Measurements from ENCODE around the gene SAMD1. TPM values are rescaled to one million over a fixed set of nuclear protein-coding genes. Genes with fewer than 3 reads are reported as not detected.

SAMD1 gene
- total and polyA plus RNA-seq, 2 of the 8 experiments (the other 6 are each of a cell fraction or from before 2014, with no cell fraction given), result 40.0 to 100 TPM

DNA sequence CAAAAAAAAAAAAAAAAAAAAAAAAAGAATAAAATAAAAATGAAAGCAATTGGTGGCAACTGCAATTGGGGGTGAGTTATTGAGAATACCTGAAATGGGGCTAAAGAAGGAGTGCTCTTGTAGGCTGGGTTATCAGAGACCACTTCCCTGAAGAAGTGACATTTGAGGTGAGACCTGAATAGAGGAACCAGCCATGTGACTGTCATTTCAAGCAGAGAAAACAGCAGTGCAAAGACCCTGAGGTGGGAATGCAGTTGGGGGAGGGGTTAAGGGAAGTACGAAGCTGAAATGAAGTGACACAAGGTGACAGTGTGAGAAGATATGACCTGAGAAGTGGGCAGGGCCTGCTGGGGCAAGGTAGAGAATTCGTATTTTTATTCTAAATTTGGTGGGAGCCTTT lies 24.4 kb downstream of the SAMD1 start:
- H3K18ac ChIP-seq (ENCODE audit: extremely low read depth, low read length), result no peak overlapping the region
- H3K4ac ChIP-seq (replicated peaks; ENCODE audit: insufficient read length, low read depth, low read length), result no peak overlapping the region
- no peak overlapping the region for H2BK12ac ChIP-seq (ENCODE audit: low read depth, low read length)
- ChIA-PET POLR2A (ENCODE audit: partially characterized antibody) (no interaction called here), CTCF (ENCODE audit: partially characterized antibody) (interaction anchor here (1.3 kb wide), 1 partner anchor 20 kb away, joined by 3 read pairs; no protein-coding TSS in a partner anchor)
- H2BK20ac ChIP-seq (ENCODE audit: low read length), result no peak overlapping the region
- no peak overlapping the region for H3K23ac ChIP-seq (ENCODE audit: insufficient read length)
- no peak overlapping the region for H3K27ac ChIP-seq (ENCODE audit: low read depth, low read length)
- H3K79me2 ChIP-seq (ENCODE audit: control insufficient read depth in 1 of 2, insufficient read depth in 2 of 2, low read length in 2 of 2), result no peaks in the 10 kb centered on the region
- no peak for FAIRE-seq
- H3K9ac ChIP-seq (replicated peaks in 1 of 4; ENCODE audit: extremely low read depth in 1 of 4, low read depth in 3 of 4, low read length in 3 of 4), result no peak overlapping the region
- H2BK120ac ChIP-seq (replicated peaks; ENCODE audit: low read depth, low read length), result no peak overlapping the region
- H4K8ac ChIP-seq (ENCODE audit: extremely low read depth, insufficient read depth, low read length), result no peak overlapping the region
- no peak overlapping the region for H4K5ac ChIP-seq (ENCODE audit: insufficient read length, low read depth, low read length)
- no peak overlapping the region for H3K14ac ChIP-seq (ENCODE audit: insufficient read length)
- no peak overlapping the region for H3K56ac ChIP-seq (replicated peaks; ENCODE audit: insufficient read length, low read depth, low read length)
- H4K91ac ChIP-seq (replicated peaks; ENCODE audit: insufficient read length, low read length), result no peak overlapping the region
- H3K9me3 ChIP-seq (ENCODE audit: insufficient read depth in 2 of 2, low read depth in 1 of 2, low read length in 1 of 2), result no peaks in the 10 kb centered on the region
- H3K4me1 ChIP-seq (replicated peaks in 1 of 4; ENCODE audit: control insufficient read depth in 3 of 4, insufficient read depth in 4 of 4, low read length in 3 of 4), result peaks cover 0 to 3% (median 1%) of the 10 kb centered on the region in 4 experiments; a peak in 2 of 7 replicates
- no peak overlapping the region for H2BK5ac ChIP-seq (ENCODE audit: low read depth, low read length)
- no peaks in the 10 kb centered on the region for H3K36me3 ChIP-seq (ENCODE audit: control insufficient read depth in 2 of 4, insufficient read depth in 4 of 4, low read length in 3 of 4)
- H3K79me1 ChIP-seq (ENCODE audit: low read depth, low read length), result no peaks in the 10 kb centered on the region
- no peaks in the 10 kb centered on the region for H4K20me1 ChIP-seq (replicated peaks in 1 of 2; ENCODE audit: control insufficient read depth in 1 of 2, insufficient read depth in 2 of 2, low read length in 2 of 2)
- no peaks in the 10 kb centered on the region for H3K23me2 ChIP-seq (ENCODE audit: low read depth, low read length)
- H2AK5ac ChIP-seq (ENCODE audit: low read depth, low read length), result no peak overlapping the region
- H3K4me2 ChIP-seq (ENCODE audit: insufficient read depth in 1 of 2, low read depth in 2 of 2, low read length in 2 of 2), result no peak overlapping the region
- H2BK15ac ChIP-seq (ENCODE audit: low read length), result no peak overlapping the region
- DNase-seq (ENCODE audit: low read depth in 1 of 2, low spot score in 2 of 2), result no peak
- WGBS, 2 experiments (ENCODE audit: extremely low coverage in 1 of 2, insufficient coverage in 1 of 2, insufficient read length in 1 of 2, insufficient replicate concordance in 2 of 2, low coverage in 1 of 2, low lambda C conversion rate in 2 of 2, missing lambda C conversion rate in 1 of 2), result 77% methylated on average over 2 of the region's 2 CpGs; no CpG with 5 or more reads in 1 of the 2 experiments
- H3K4me3 ChIP-seq (ENCODE audit: extremely low read depth in 1 of 4, insufficient read depth in 2 of 4, low read depth in 3 of 4, low read length in 4 of 4), result no peak overlapping the region
- H2AFZ ChIP-seq (ENCODE audit: low read length), result no peak overlapping the region
- peaks cover 0 to 4% (median 2%) of the 10 kb centered on the region in 4 experiments; a peak in 3 of 7 replicates for H3K27me3 ChIP-seq (replicated peaks in 1 of 4; ENCODE audit: control insufficient read depth in 3 of 4, extremely low read depth in 1 of 4, insufficient read depth in 3 of 4, low read length in 3 of 4)
- TF ChIP-seq, protein P1, sequence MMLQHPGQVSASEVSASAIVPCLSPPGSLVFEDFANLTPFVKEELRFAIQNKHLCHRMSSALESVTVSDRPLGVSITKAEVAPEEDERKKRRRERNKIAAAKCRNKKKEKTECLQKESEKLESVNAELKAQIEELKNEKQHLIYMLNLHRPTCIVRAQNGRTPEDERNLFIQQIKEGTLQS (IDR thresholded peaks at IDR 0.05; ENCODE audit: insufficient read depth, low read depth, low read length), result no peak
- TF ChIP-seq CTBP2 (IDR thresholded peaks at IDR 0.05; ENCODE audit: borderline replicate concordance, insufficient read depth, insufficient read length, low read length), result no peak
- TF ChIP-seq SRF (IDR thresholded peaks at IDR 0.05; ENCODE audit: low read depth, low read length), result no peak
- TF ChIP-seq POU5F1 (IDR thresholded peaks at IDR 0.05; ENCODE audit: low read depth, low read length), result no peak
- no peak for TF ChIP-seq SP1 (IDR thresholded peaks at IDR 0.05; ENCODE audit: low read depth, low read length)
- no peak for TF ChIP-seq SP4 (IDR thresholded peaks at IDR 0.05; ENCODE audit: low read length)
- TF ChIP-seq GABPA (IDR thresholded peaks at IDR 0.05; ENCODE audit: borderline replicate concordance, insufficient read depth, low read length), result no peak
- TF ChIP-seq RAD21 (IDR thresholded peaks at IDR 0.05 in 1 of 2, conservative IDR thresholded peaks at IDR 0.05 in 1 of 2; ENCODE audit: low read depth in 2 of 2, low read length in 2 of 2), result no peak
- TF ChIP-seq, protein P2, sequence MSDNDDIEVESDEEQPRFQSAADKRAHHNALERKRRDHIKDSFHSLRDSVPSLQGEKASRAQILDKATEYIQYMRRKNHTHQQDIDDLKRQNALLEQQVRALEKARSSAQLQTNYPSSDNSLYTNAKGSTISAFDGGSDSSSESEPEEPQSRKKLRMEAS (IDR thresholded peaks at IDR 0.05), result no peak
